Endothelial cell of umbilical vein (primary cell): ENCODE data around the gene MEN1. TPM values are rescaled to one million over a fixed set of nuclear protein-coding genes. Genes with fewer than 3 reads are reported as not detected.
"Not testable (repeated sequence)": the region's sequence is repeated elsewhere in the genome, so short reads cannot be mapped to it uniquely, and the experiment has no call there.

Experiments
- BruUV-seq: library from RNA; stranded (reverse); fragments of 400-500 nt; replicated peaks from 2 replicates; lab custom pipeline; 2021; lab: Mats Ljungman, UMichigan
- CTCF ChIA-PET: fragments of 300-600, 350-600 bp; sonication (Branson Sonifier 250); formaldehyde crosslinking; loops from one replicate; lab custom pipeline; 2021; ENCODE audit warnings: antibody characterized with exemption, inconsistent platforms; lab: Charles Lee
- POLR2A ChIA-PET: fragments of 300-600, 350-600 bp; sonication (Branson Sonifier 250); formaldehyde crosslinking; loops from one replicate; lab custom pipeline; 2021; ENCODE audit warnings: antibody characterized with exemption, inconsistent platforms; lab: Charles Lee
- DNase-seq: peaks from one replicate; pipeline ENCODE4 v3.0.0-alpha.2; 2011; ENCODE audit warnings: low read depth, low spot score
- FAIRE-seq: peaks from 2 replicates; lab custom pipeline; 2011; peaks lifted over from hg19 to GRCh38; lab: Jason Lieb, UNC
- H2AFZ ChIP-seq: 2 replicates; pipeline ENCODE4 v1.6.0; 2012; ENCODE audit warnings: low read depth, low read length, control low read depth, inconsistent platforms
- H3K27ac ChIP-seq: 2 replicates; pipeline ENCODE4 v1.5.1; 2011; ENCODE audit warnings: low read depth, mild to moderate bottlenecking, control low read depth, low read length, moderate library complexity; ENCODE audit not compliant: insufficient read depth
- H3K27me3 ChIP-seq, 2 experiments: 2 replicates each; pipeline versions ENCODE4 v1.6.0 to v1.6.1; 2011; ENCODE audit warnings: low read length in 2 of 2, mixed read lengths in 1 of 2; ENCODE audit not compliant: control insufficient read depth in 2 of 2, insufficient read depth in 2 of 2
- H3K36me3 ChIP-seq, 2 experiments: 2 replicates in 1 of 2; 3 replicates in 1 of 2; pipeline ENCODE4 v1.5.1; 2011; ENCODE audit warnings: low read length in 2 of 2, mild to moderate bottlenecking in 1 of 2, moderate library complexity in 1 of 2; ENCODE audit not compliant: control insufficient read depth in 2 of 2, insufficient read depth in 2 of 2; ENCODE audit errors: extremely low read depth in 1 of 2
- H3K4me1 ChIP-seq: 3 replicates; pipeline ENCODE4 v1.5.1; 2011; ENCODE audit warnings: mild to moderate bottlenecking, low read length; ENCODE audit not compliant: control insufficient read depth, insufficient read depth; ENCODE audit errors: extremely low read depth
- H3K4me2 ChIP-seq: 2 replicates; pipeline ENCODE4 v1.6.1; 2011; ENCODE audit warnings: low read length, control low read depth, mixed read lengths; ENCODE audit not compliant: insufficient read depth
- H3K4me3 ChIP-seq, 3 experiments: fragments of 200-600 bp in 1 of 3; sonication (generic), shearing (Covaris generic) in 1 of 3; replicated peaks in 1 of 3; 2 replicates each; pipeline ENCODE4 v1.5.1; 2011 to 2016; ENCODE audit warnings: control low read depth in 3 of 3, low read length in 3 of 3, mild to moderate bottlenecking in 2 of 3, inconsistent platforms in 1 of 3, low read depth in 1 of 3, moderate library complexity in 1 of 3; ENCODE audit not compliant: insufficient read depth in 1 of 3
- H3K79me2 ChIP-seq: 2 replicates; pipeline ENCODE4 v1.6.0; 2012; ENCODE audit warnings: low read length, inconsistent platforms; ENCODE audit not compliant: control insufficient read depth, insufficient read depth
- H3K9ac ChIP-seq: replicated peaks from 2 replicates; pipeline ENCODE3; 2011; ENCODE audit warnings: low read length, control low read depth; ENCODE audit not compliant: insufficient read depth; ENCODE audit errors: extremely low read depth
- H3K9me1 ChIP-seq: replicated peaks from 3 replicates; pipeline ENCODE4 v1.6.0; 2011; ENCODE audit warnings: mild to moderate bottlenecking, low read length; ENCODE audit not compliant: control insufficient read depth, insufficient read depth; ENCODE audit errors: extremely low read depth
- H3K9me3 ChIP-seq: replicated peaks from 2 replicates; pipeline ENCODE4 v1.5.1; 2012; ENCODE audit warnings: low read length, inconsistent platforms; ENCODE audit not compliant: control insufficient read depth, insufficient read depth
- H4K20me1 ChIP-seq: replicated peaks from 2 replicates; pipeline ENCODE3; 2011; ENCODE audit warnings: mild to moderate bottlenecking, low read length; ENCODE audit not compliant: control insufficient read depth, insufficient read depth; ENCODE audit errors: extremely low read depth
- EZH2 ChIP-seq: IDR thresholded peaks from 2 replicates; pipeline ENCODE4 v1.6.1; 2012; ENCODE audit warnings: borderline replicate concordance, low read depth, mild to moderate bottlenecking, moderate library complexity, low read length, inconsistent platforms; ENCODE audit not compliant: severe bottlenecking
- POLR2AphosphoS5 ChIP-seq: IDR thresholded peaks from 2 replicates; pipeline ENCODE4 v1.6.1; 2012; ENCODE audit warnings: low read depth, mild to moderate bottlenecking, control low read depth, low read length, moderate library complexity; ENCODE audit not compliant: insufficient read depth
- dilution Hi-C: fragments of 300-500 bp; cut with MboI; formaldehyde crosslinking; loops from one replicate; pipeline ENCODE4 v1.15.0; 2019; ENCODE audit warnings: low sequenced_read_pairs; ENCODE audit not compliant: extremely low pct_ligation_motif_present
- intact Hi-C: fragments of 100-400 bp; cut with micrococcal nuclease; formaldehyde crosslinking; loops from one replicate; pipeline ENCODE4 v1.10.0; 2022
- polyA plus RNA-seq, 4 experiments: library from polyadenylated mRNA; depleted of rRNA in 3 of 4; stranded (reverse) in 3 of 4; unstranded in 1 of 4; fragments of >200 nt; gene quantifications; 2 replicates each; pipeline versions ENCODE4 v1.2.1 to v1.2.3, GENCODE V29; 2011 to 2012; ENCODE audit warnings: missing spikeins in 1 of 4
- total RNA-seq: library from RNA; stranded (reverse); gene quantifications from 2 replicates; pipeline ENCODE4 v1.2.3, GENCODE V29; 2021
- TF ChIP-seq, protein P1 (sequence below), 2 donors: IDR thresholded peaks; 1 replicate in 1 of 2; 2 replicates in 1 of 2; pipeline ENCODE4 v1.5.1; 2011; ENCODE audit warnings: low read length in 2 of 2, mild to moderate bottlenecking in 2 of 2, moderate library complexity in 2 of 2, control low read depth in 1 of 2, inconsistent platforms in 1 of 2, low read depth in 1 of 2; ENCODE audit not compliant: insufficient read depth in 1 of 2; ENCODE audit errors: extremely low read depth in 1 of 2

Gene MEN1
- total and polyA plus RNA-seq, 2 donors (not counting 3 experiments of a cell fraction or from before 2014, with no cell fraction given): 41.1 to 43.1 TPM

DNA sequence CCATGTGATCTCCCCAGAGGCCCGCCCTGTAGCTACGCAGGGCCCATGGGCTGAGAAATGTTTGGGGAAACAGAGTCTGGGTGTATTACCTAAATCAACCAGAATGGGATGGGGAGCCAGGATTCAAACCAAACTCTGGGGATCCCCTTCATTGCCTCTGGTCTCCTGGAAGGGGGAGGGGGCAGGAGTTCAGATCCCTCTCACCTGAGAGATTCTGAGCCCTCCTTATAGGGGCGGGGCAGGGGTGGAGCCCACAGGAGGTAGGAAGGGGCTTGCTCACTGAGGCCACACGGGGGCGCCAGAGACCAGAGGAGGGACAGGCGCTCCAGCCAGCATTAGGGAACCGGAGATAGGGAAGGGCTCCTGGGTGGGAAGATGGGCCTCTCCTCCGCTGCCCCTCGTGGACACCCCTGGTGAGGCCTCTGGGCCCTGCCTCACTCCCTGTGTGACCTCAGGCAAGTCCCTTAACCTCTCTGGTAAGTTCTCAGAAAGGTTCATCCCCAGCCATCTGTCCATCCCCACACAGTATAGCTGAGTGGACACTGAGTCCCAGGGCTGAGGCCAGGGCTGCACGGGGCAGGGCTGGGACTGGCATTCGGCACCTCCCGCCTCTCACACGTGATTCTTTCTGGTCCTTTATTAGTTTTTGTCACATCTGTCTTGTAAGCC lies 36.8 kb upstream of the MEN1 start:
- H3K36me3 ChIP-seq: no peaks in the 10 kb centered on the region
- H3K9ac ChIP-seq: no peak overlapping the region
- H3K4me1 ChIP-seq: no peaks in the 10 kb centered on the region
- dilution Hi-C loops: loop anchor here (10.0 kb wide), 1 partner anchor 48 kb away; no protein-coding TSS in a partner anchor
- H3K27me3 ChIP-seq: no peaks in the 10 kb centered on the region
- CTCF ChIA-PET: interaction anchor here (0.6 to 8.2 kb wide), 19 partner anchors 8 to 270 kb away, joined by 3 to 168 read pairs (median 6); partner anchors contain the start of genes ARL2, BATF2, EHD1 and ZNHIT2
- H3K9me1 ChIP-seq: no peaks in the 10 kb centered on the region
- peak; percentile 85 for DNase-seq
- TF ChIP-seq EZH2: no peak
- TF ChIP-seq POLR2AphosphoS5: peak; percentile 26
- TF ChIP-seq, protein P1, sequence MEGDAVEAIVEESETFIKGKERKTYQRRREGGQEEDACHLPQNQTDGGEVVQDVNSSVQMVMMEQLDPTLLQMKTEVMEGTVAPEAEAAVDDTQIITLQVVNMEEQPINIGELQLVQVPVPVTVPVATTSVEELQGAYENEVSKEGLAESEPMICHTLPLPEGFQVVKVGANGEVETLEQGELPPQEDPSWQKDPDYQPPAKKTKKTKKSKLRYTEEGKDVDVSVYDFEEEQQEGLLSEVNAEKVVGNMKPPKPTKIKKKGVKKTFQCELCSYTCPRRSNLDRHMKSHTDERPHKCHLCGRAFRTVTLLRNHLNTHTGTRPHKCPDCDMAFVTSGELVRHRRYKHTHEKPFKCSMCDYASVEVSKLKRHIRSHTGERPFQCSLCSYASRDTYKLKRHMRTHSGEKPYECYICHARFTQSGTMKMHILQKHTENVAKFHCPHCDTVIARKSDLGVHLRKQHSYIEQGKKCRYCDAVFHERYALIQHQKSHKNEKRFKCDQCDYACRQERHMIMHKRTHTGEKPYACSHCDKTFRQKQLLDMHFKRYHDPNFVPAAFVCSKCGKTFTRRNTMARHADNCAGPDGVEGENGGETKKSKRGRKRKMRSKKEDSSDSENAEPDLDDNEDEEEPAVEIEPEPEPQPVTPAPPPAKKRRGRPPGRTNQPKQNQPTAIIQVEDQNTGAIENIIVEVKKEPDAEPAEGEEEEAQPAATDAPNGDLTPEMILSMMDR (IDR thresholded peaks at IDR 0.05; ENCODE audit: extremely low read depth in 1 of 2, insufficient read depth in 1 of 2, low read depth in 1 of 2, low read length in 2 of 2): peak; percentile 87 to 96
- no TSS peak for BruUV-seq
- H3K9me3 ChIP-seq: no peaks in the 10 kb centered on the region
- intact Hi-C loops: loop anchor here (1.0 kb wide), 6 partner anchors 31 to 270 kb away; partner anchors contain the start of genes ARL2, EHD1 and ZNHIT2
- H2AFZ ChIP-seq: peak overlapping the region; percentile 5
- no peak overlapping the region for H3K4me3 ChIP-seq
- no peak overlapping the region for H3K4me2 ChIP-seq
- no peak overlapping the region for H3K27ac ChIP-seq
- no peaks in the 10 kb centered on the region for H4K20me1 ChIP-seq
- H3K79me2 ChIP-seq: no peaks in the 10 kb centered on the region
- POLR2A ChIA-PET: interaction anchor here (4.2 kb wide), 1 partner anchor 31 kb away, joined by 24 read pairs; the partner anchor contains the start of gene EHD1
- peak; percentile 88 for FAIRE-seq

DNA sequence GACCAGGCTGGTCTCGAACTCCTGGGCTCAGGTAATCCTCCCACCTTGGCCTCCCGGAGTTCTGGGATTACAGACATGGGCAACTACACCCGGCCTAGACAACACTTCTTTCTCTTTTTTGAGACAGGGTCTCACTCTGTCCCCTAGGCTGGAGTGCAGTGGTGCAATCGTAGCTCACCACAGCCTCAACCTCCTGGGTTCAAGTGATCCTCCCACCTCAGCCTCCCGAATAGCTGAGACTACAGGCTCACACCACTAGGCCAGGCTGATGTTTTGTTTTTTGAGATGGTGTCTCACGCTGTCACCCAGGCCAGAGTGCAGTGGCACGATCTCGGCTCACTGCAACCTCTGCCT lies 35.4 kb upstream of the MEN1 start:
- FAIRE-seq, H3K9me1 ChIP-seq, H3K9me3 ChIP-seq, H2AFZ ChIP-seq, H4K20me1 ChIP-seq, H3K9ac ChIP-seq, H3K27me3 ChIP-seq, BruUV-seq, H3K4me1 ChIP-seq, H3K36me3 ChIP-seq, POLR2A ChIA-PET, H3K27ac ChIP-seq, H3K79me2 ChIP-seq, DNase-seq, H3K4me3 ChIP-seq, H3K4me2 ChIP-seq: not testable (repeated sequence)
- intact Hi-C loops: loop anchor here (2.0 kb wide), 2 partner anchors 43 to 59 kb away; partner anchors contain the start of gene MAP4K2
- CTCF ChIA-PET: interaction anchor here (0.7 to 8.2 kb wide), 7 partner anchors 9 to 151 kb away, joined by 3 to 168 read pairs (median 10); partner anchors contain the start of genes BATF2 and EHD1
- dilution Hi-C loops: loop anchor here (10.0 kb wide), 1 partner anchor 49 kb away; no protein-coding TSS in a partner anchor
